IMR-90 (cell line): Measurements from ENCODE around the gene DBF4B. TPM values are rescaled to one million over a fixed set of nuclear protein-coding genes. Genes with fewer than 3 reads are reported as not detected.
A peak's percentile ranks its signal among the peaks of the same experiment; 100 is the strongest.

Experiments used
- ATAC-seq: fragments of 200-7000 bp; cut with Tn5 transposase; 2 replicates; pipeline ENCODE4 v1.9.1; 2020; ENCODE audit warnings: low read depth, mild to moderate bottlenecking, moderate library complexity
- BruUV-seq: library from RNA; stranded (reverse); fragments of 400-500 nt; replicated peaks from 2 replicates; lab custom pipeline; 2021; lab: Mats Ljungman, UMichigan
- CTCF ChIA-PET: fragments of 300-600 bp; formaldehyde crosslinking; extraction: SDS; loops from one replicate; lab custom pipeline; 2021; ENCODE audit warnings: antibody characterized with exemption; lab: Yijun Ruan, JAX
- POLR2A ChIA-PET: fragments of 300-600 bp; sonication (Branson Sonifier 250); formaldehyde crosslinking; loops from one replicate; lab custom pipeline; 2022; ENCODE audit warnings: antibody characterized with exemption; ENCODE audit not compliant: unreplicated experiment; lab: Charles Lee
- DNase-seq: peaks from one replicate; pipeline ENCODE4 v3.0.0; 2013
- H2AFZ ChIP-seq: replicated peaks from 2 replicates; pipeline ENCODE3; 2013; ENCODE audit warnings: low read length, mild to moderate bottlenecking; ENCODE audit not compliant: poor library complexity
- H2AK5ac ChIP-seq: 2 replicates; pipeline ENCODE4 v1.6.1; 2013; ENCODE audit warnings: low read depth, low read length, inconsistent platforms
- H2AK9ac ChIP-seq: replicated peaks from 2 replicates; pipeline ENCODE3; 2013; ENCODE audit warnings: mild to moderate bottlenecking, low read depth, low read length, moderate library complexity; ENCODE audit not compliant: poor library complexity
- H2BK120ac ChIP-seq: 2 replicates; pipeline ENCODE4 v1.6.1; 2013; ENCODE audit warnings: low read depth, low read length, inconsistent platforms
- H2BK15ac ChIP-seq: 3 replicates; pipeline ENCODE4 v1.6.1; 2013; ENCODE audit warnings: low read depth, low read length, inconsistent platforms
- H2BK20ac ChIP-seq: 2 replicates; pipeline ENCODE4 v1.6.1; 2013; ENCODE audit warnings: low read depth, mild to moderate bottlenecking, inconsistent platforms, low read length, moderate library complexity
- H2BK5ac ChIP-seq: 2 replicates; pipeline ENCODE4 v1.6.1; 2013; ENCODE audit warnings: mild to moderate bottlenecking, low read depth, low read length, inconsistent platforms; ENCODE audit not compliant: poor library complexity, severe bottlenecking
- H3K14ac ChIP-seq: replicated peaks from 2 replicates; pipeline ENCODE4 v1.6.1; 2013; ENCODE audit warnings: low read depth, low read length, inconsistent platforms
- H3K18ac ChIP-seq: 2 replicates; pipeline ENCODE4 v1.6.1; 2013; ENCODE audit warnings: low read depth, low read length, control low read depth
- H3K23ac ChIP-seq: 2 replicates; pipeline ENCODE4 v1.6.1; 2013; ENCODE audit warnings: low read depth, low read length, inconsistent platforms
- H3K27ac ChIP-seq: 2 replicates; pipeline ENCODE4 v1.5.1; 2013; ENCODE audit warnings: mild to moderate bottlenecking, control low read depth, low read length; ENCODE audit not compliant: insufficient read depth
- H3K27me3 ChIP-seq: 2 replicates; pipeline ENCODE4 v1.6.1; 2013; ENCODE audit warnings: low read length; ENCODE audit not compliant: control insufficient read depth, insufficient read depth
- H3K36me3 ChIP-seq: 2 replicates; pipeline ENCODE4 v1.6.1; 2013; ENCODE audit warnings: low read length, mixed read lengths; ENCODE audit not compliant: control insufficient read depth, insufficient read depth
- H3K4ac ChIP-seq: 2 replicates; pipeline ENCODE4 v1.6.1; 2013; ENCODE audit warnings: low read depth, low read length, inconsistent platforms
- H3K4me1 ChIP-seq: 2 replicates; pipeline ENCODE4 v1.6.1; 2013; ENCODE audit warnings: low read length, mixed read lengths; ENCODE audit not compliant: control insufficient read depth, insufficient read depth
- H3K4me2 ChIP-seq: 2 replicates; pipeline ENCODE4 v1.6.1; 2013; ENCODE audit warnings: low read depth, mild to moderate bottlenecking, control low read depth, low read length, moderate library complexity
- H3K4me3 ChIP-seq: 2 replicates; pipeline ENCODE4 v1.5.1; 2013; ENCODE audit warnings: low read depth, mild to moderate bottlenecking, control low read depth, low read length, moderate library complexity; ENCODE audit not compliant: insufficient read depth
- H3K56ac ChIP-seq: 2 replicates; pipeline ENCODE4 v1.6.1; 2013; ENCODE audit warnings: low read length, inconsistent platforms; ENCODE audit not compliant: insufficient read depth; ENCODE audit errors: extremely low read depth
- H3K79me1 ChIP-seq, 2 experiments: 2 replicates each; pipeline ENCODE4 v1.6.1; 2013; ENCODE audit warnings: low read length in 2 of 2, inconsistent platforms in 1 of 2, low read depth in 1 of 2
- H3K9ac ChIP-seq: 2 replicates; pipeline ENCODE4 v1.6.1; 2013; ENCODE audit warnings: low read depth, low read length, control low read depth
- H3K9me1 ChIP-seq: 2 replicates; pipeline ENCODE4 v1.6.1; 2013; ENCODE audit warnings: low read length, inconsistent platforms; ENCODE audit not compliant: insufficient read depth
- H3K9me3 ChIP-seq: 2 replicates; pipeline ENCODE4 v1.6.1; 2013; ENCODE audit warnings: low read length; ENCODE audit not compliant: control insufficient read depth, insufficient read depth
- H4K20me1 ChIP-seq: 2 replicates; pipeline ENCODE4 v1.6.1; 2013; ENCODE audit warnings: low read length, inconsistent platforms; ENCODE audit not compliant: insufficient read depth
- H4K5ac ChIP-seq: 2 replicates; pipeline ENCODE4 v1.6.1; 2013; ENCODE audit warnings: mild to moderate bottlenecking, low read depth, low read length, control low read depth
- H4K8ac ChIP-seq, 2 experiments: 2 replicates each; pipeline ENCODE4 v1.6.1; 2013; ENCODE audit warnings: low read depth in 2 of 2, low read length in 2 of 2, control low read depth in 1 of 2, inconsistent platforms in 1 of 2
- H4K91ac ChIP-seq: 2 replicates; pipeline ENCODE4 v1.6.1; 2013; ENCODE audit warnings: low read depth, low read length, inconsistent platforms; ENCODE audit not compliant: insufficient read depth
- BHLHE40 ChIP-seq: fragments of 150-350 bp; IDR thresholded peaks from 2 replicates; pipeline ENCODE4 v1.6.1; 2016; ENCODE audit warnings: mild to moderate bottlenecking, low read depth, low read length
- FOS ChIP-seq: fragments of 150-350 bp; IDR thresholded peaks from 2 replicates; pipeline ENCODE4 v1.6.1; 2016; ENCODE audit warnings: low read depth, low read length
- MAZ ChIP-seq: IDR thresholded peaks from 2 replicates; pipeline ENCODE4 v1.6.1; 2012; ENCODE audit warnings: low read depth, mild to moderate bottlenecking, low read length, improper control_type of control experiment, moderate library complexity, borderline replicate concordance
- MXI1 ChIP-seq: IDR thresholded peaks from 2 replicates; pipeline ENCODE4 v1.6.1; 2012; ENCODE audit warnings: low read depth, mild to moderate bottlenecking, low read length, moderate library complexity, borderline replicate concordance
- RAD21 ChIP-seq: IDR thresholded peaks from 2 replicates; pipeline ENCODE4 v1.6.1; 2012; ENCODE audit warnings: low read length, improper control_type of control experiment
- RCOR1 ChIP-seq: IDR thresholded peaks from 2 replicates; pipeline ENCODE4 v1.6.1; 2012; ENCODE audit warnings: mild to moderate bottlenecking, low read length, improper control_type of control experiment; ENCODE audit not compliant: insufficient replicate concordance
- WGBS, 2 experiments: methylation state at CpG; one replicate each; pipeline versions ENCODE4 v1.1.5 to v1.1.7; 2013; ENCODE audit warnings: missing lambda C conversion rate in 2 of 2; ENCODE audit not compliant: insufficient read length in 1 of 2; ENCODE audit errors: extremely low coverage in 2 of 2; 5-methylcytosine and 5-hydroxymethylcytosine counted together
- dilution Hi-C: fragments of 300-500 bp; cut with HindIII; formaldehyde crosslinking; loops from one replicate; pipeline ENCODE4 v1.14.3; 2018; ENCODE audit warnings: low sequenced_read_pairs; ENCODE audit not compliant: unreplicated experiment
- in situ Hi-C: fragments of 300-500 bp; cut with MboI; formaldehyde crosslinking; loops from 3 replicates; pipeline ENCODE4 v1.14.3; 2019; ENCODE audit warnings: low sequenced_read_pairs, inconsistent platforms, mixed read lengths
- intact Hi-C: fragments of 100-400 bp; cut with micrococcal nuclease; formaldehyde crosslinking; loops from 2 replicates; pipeline ENCODE4 v1.10.0; 2022
- polyA plus RNA-seq, 3 experiments: library from polyadenylated mRNA; depleted of rRNA; stranded (reverse); fragments of >200 nt; gene quantifications; 2 replicates each; pipeline ENCODE4 v1.2.3, GENCODE V29; 2012; ENCODE audit warnings: low replicate concordance in 1 of 3
- total RNA-seq: library from RNA; depleted of rRNA; stranded (reverse); fragments of >200 nt; gene quantifications from 2 replicates; pipeline ENCODE4 v1.2.3, GENCODE V29; 2012
- TF ChIP-seq, protein P1 (sequence below): conservative IDR thresholded peaks from 2 replicates; pipeline ENCODE4 v1.5.1; 2012; ENCODE audit warnings: mild to moderate bottlenecking, low read depth, low read length, improper control_type of control experiment

DBF4B gene
- total and polyA plus RNA-seq, 2 of the 4 experiments (the other 2 are of a cell fraction), result 3.6 to 10.2 TPM

DNA sequence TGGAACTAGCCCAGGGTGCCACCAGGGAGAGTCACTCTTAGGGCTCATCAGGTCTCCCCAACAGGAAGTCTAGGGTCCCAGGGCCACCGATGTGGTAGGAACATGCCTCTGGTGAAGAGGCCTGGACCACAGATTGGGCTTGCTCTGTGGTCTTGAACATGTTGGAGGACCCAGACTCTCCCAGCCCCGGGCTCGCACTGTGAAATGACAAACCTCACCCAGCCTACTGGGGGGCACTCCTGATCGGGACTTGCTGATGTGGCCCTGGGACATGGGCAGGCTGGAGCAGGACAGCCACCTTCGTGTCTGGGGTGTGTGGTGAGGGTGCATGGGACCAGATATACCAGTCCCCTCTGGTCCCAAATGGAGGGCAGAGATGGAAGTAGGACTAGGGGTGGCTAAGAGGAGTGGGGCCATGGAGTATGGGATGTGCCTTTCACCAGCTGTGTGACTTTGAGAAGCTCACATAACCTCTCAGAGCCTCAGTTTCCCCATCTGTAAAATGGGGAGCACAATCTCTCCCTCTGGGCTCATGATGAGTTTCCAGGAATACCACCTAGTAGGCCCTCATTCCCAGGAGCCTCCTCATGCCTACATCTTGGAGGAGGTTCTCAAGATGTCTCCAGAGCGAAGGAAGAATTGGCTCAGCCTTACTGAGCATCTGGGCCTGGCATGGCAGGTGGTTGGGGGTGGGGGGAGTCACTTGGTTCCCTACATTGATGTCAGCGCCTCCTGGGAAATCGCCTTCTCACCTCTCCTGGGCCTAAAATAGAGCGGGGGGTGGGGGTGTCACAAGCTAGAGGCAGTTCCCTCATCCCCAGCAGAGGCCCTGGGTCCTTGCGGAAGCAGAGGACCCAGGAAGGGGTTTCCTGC is 48.8 kb downstream of the DBF4B start:
- Histone ChIP-seq H3K56ac (no peak overlapping the region), H2BK120ac (no peak overlapping the region), H4K8ac (no peak overlapping the region), H2BK15ac (no peak overlapping the region), H3K4me1 (peaks cover 2% of the 10 kb centered on the region; the same call in 1 of the 2 replicates), H3K27me3 (peaks cover 42% of the 10 kb centered on the region), H2BK5ac (no peak overlapping the region), H2AFZ (peak overlapping the region; percentile 11), H4K20me1 (no peaks in the 10 kb centered on the region; the same call in 1 of the 2 replicates), H3K23ac (no peak overlapping the region), H3K36me3 (no peaks in the 10 kb centered on the region), H3K4me3 (no peak overlapping the region), H4K91ac (no peak overlapping the region), H2AK5ac (no peak overlapping the region), H3K14ac (no peak overlapping the region), H3K79me1 (no peaks in the 10 kb centered on the region), H2BK20ac (no peak overlapping the region), H2AK9ac (no peak overlapping the region), H4K5ac (no peak overlapping the region), H3K9me1 (0 out of 2 replicates have a peak, but pooled peaks cover 2% of the 10 kb centered on the region), H3K9me3 (no peaks in the 10 kb centered on the region), H3K4ac (no peak overlapping the region), H3K9ac (no peak overlapping the region), H3K4me2 (no peak overlapping the region), H3K27ac (no peak overlapping the region), H3K18ac (no peak overlapping the region)
- CTCF ChIA-PET, result no interaction called here
- dilution Hi-C loops (no loop called here), intact Hi-C loops (no loop called here), in situ Hi-C loops (no loop called here)
- DNase-seq, result no peak
- no CpG with 5 or more reads among the region's 10 CpGs for WGBS, 2 experiments
- POLR2A ChIA-PET, result interaction anchor here (0.6 kb wide), 1 partner anchor 103 kb away, joined by 3 read pairs; no protein-coding TSS in a partner anchor
- ATAC-seq, result no peak
- TF ChIP-seq RAD21 (no peak), BHLHE40 (no peak), MAZ (no peak), FOS (no peak), MXI1 (no peak), RCOR1 (no peak)
- TF ChIP-seq, protein P1, sequence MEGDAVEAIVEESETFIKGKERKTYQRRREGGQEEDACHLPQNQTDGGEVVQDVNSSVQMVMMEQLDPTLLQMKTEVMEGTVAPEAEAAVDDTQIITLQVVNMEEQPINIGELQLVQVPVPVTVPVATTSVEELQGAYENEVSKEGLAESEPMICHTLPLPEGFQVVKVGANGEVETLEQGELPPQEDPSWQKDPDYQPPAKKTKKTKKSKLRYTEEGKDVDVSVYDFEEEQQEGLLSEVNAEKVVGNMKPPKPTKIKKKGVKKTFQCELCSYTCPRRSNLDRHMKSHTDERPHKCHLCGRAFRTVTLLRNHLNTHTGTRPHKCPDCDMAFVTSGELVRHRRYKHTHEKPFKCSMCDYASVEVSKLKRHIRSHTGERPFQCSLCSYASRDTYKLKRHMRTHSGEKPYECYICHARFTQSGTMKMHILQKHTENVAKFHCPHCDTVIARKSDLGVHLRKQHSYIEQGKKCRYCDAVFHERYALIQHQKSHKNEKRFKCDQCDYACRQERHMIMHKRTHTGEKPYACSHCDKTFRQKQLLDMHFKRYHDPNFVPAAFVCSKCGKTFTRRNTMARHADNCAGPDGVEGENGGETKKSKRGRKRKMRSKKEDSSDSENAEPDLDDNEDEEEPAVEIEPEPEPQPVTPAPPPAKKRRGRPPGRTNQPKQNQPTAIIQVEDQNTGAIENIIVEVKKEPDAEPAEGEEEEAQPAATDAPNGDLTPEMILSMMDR, result no peak
- no TSS peak for BruUV-seq
